Daoy (cell line): ENCODE measurements around the gene RBFOX2. TPM values are rescaled to one million over a fixed set of nuclear protein-coding genes. Genes with fewer than 3 reads are reported as not detected.
A peak's percentile ranks its signal among the peaks of the same experiment; 100 is the strongest.
"Not testable (repeated sequence)": the region's sequence is repeated elsewhere in the genome, so short reads cannot be mapped to it uniquely, and the experiment has no call there.

Experiments used
- DNase-seq: peaks from one replicate; pipeline ENCODE4 v3.0.0-alpha.2; 2015; ENCODE audit warnings: low read depth
- total RNA-seq: library from RNA; depleted of rRNA; stranded (reverse); fragments of >200 nt; shearing (Covaris generic); gene quantifications from 2 replicates; pipeline ENCODE4 v1.2.3, GENCODE V29; 2014; rRNA removed

RBFOX2 gene
- 67.0 and 83.1 TPM in 2 replicates for total RNA-seq

DNA sequence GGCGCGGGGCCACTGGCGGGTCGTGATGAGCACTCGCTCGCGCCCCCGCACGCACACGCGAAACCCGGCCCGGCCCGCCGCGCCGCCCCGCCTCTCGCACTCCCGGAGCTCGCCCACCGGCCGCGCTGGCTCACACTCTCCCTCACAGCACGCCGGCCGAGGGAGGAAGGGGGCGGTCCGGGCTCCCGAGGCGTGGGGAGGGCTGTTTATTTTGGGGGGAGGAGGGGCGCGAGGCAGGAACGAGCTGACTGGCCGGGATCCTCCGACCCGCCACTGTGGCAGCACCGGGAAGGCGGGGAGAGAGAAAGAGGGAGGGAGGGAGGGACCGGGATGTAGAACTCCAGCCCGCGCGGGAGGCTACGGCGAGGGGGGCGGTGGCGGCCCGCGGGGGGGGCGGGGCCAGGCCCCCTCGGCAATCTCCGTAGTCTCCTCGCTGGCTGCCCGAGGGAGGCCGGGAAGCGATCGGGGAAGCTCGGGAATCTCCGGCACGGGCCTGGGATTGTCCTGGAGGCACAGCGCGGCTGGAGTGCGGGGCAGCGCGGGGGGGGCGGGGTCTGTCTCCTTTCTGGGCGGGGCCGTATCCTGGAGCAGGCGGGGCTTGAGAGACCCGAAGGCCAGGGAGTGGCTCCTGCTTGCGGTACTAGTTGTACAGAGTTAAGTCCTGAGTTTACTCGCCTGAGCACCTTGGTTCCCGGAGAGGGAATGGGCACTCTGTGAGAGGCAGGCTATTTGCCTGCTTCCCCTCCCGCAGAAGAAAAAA is at the start of gene RBFOX2:
TSS of gene RBFOX2 (minus strand) at position 179 of the 760 bp plus-strand sequence. CDS start 399 bp downstream, outside the sequence.
- DNase-seq, result peak; percentile 97

DNA sequence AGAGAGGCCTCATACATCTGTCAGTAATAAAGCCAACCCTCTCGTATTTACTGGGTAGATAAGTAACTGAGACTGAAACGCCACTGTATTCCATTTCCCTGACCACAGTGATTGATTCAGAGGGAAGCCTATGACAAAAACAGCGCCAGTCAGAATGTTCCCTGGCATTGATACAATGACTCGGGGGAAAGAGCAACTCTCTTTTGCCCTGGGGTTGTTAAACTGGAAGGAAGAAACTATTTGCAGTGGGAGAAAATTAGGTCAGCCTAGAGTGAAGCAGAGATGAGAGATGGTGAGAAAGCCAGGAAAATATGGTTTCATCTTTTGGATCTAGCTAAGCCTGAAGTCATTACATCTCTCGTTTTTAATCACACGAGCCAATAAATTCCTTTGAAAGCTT is 48.6 kb upstream of the RBFOX2 start:
- no peak for DNase-seq

- DNase-seq, result no peak
Measured at GRCh38 chr22:36075724-36076123, 47.1 kb upstream of the RBFOX2 start.

DNA sequence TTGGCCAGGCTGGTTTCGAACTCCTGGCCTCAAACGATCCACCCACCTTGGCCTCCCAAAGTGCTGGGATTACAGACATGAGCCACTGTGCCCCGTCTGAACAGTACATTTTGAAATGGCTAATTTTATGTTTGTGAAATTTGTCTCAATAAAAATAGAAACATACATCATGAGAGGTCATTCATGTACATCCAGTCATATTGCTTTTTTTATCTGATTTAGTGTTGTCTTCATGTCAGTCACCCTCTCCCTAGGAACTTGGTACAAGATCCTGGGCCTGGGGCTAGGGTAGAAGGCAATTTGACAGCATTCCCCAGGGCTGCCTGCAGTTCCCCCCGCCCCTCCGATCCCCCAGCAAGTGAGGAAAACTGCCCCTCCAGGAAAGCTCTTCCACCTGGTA is 46.6 kb upstream of the RBFOX2 start:
- no peak for DNase-seq

DNA sequence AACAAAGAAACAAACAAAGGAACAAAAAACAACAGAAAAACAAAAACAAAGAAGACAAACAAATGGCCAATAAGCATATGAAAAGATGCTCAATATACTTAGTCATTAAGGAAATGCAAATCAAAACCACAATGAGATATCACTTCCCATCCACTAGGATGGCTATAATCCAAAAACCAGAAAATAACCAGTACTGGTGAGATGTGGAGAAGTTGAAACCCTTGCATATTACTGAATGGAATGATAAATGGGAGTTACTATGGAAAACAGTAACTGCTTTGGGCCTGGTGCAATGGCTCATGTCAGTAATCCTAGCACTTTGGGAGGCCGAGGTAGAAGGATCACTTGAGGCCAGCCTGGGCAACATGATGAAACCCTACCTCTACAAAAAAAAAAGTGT is 44.9 kb upstream of the RBFOX2 start:
- no peak for DNase-seq

DNA sequence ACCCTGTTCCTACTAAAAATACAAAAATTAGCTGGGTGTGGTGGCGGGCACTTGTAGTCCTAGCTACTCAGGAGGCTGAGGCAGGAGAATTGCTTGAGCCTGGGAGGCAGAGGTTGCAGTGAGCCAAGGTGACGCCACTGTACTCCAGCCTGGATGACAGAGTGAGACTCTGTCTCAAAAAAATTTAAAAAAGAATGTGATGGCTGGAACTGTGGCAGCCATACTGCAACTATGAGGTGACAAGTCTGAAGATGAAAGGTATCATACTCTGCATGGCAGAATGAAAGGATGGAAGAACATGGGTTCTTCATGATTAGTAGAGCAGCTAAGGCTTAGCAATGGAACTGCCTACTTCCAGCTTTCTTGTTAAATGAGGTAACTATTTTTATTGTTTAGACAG is 42.0 kb upstream of the RBFOX2 start:
- DNase-seq, result not testable (repeated sequence)

DNA sequence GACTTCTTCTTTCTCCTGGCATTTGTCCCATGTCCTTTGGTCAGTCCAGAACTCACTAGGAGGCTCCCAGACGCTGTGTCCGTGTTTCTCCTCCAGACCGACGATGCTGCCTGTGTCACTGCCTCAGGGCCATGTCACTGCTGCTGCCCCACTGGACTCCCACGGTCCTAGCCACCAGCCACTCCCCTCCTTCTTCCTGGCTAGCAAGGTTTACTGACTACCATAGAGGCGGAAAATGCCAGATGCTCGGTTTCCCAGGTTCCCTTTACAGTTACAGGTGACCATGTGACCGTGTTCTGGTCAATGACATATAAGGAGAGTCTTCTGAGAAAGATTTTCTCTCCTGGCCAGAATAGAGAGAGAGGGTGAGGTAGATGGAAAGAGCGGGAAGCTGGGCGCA is 40.7 kb upstream of the RBFOX2 start:
- no peak for DNase-seq

DNA sequence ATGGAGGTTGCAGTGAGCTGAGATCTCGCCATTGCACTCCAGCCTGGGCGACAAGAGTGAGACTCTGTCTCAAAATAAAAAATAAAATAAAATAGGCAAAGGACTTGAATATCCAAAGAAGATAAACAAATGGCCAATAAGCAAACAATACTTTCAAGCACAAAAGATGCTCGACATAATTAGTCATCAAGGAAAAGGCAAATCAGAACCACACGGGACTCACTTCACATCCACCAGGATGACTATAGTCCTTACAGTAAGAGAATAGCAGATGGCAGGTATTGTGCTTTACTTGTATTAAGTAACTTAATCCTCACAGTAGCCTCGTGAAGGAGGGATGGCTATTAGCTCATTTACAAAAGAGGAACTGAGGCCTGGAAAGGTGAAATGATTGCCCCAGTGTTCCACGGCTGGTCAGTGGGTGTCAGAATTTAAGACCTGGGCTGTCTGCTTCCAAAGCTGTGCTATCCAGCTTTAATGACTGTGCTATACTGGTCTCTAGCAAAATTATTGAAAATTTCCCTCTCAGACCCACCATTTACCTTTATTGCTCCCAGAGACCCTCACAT is 40.2 kb upstream of the RBFOX2 start:
- DNase-seq, result no peak

DNA sequence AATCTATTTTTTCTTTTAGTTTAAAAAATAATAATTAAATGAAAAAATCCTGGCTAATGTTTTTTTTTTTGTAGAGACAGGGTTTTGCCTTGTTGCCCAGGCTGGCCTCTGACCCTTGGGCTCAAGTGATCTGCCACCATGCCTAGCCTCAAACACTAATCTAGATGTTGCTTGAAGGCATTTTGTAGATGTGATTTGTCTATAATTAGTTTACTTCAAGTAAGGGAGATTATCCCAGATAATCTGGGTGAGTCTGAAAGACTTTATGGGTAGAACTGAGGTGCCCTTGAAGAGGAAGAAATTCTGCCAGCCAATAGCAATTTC is 38.6 kb upstream of the RBFOX2 start:
- no peak for DNase-seq

DNA sequence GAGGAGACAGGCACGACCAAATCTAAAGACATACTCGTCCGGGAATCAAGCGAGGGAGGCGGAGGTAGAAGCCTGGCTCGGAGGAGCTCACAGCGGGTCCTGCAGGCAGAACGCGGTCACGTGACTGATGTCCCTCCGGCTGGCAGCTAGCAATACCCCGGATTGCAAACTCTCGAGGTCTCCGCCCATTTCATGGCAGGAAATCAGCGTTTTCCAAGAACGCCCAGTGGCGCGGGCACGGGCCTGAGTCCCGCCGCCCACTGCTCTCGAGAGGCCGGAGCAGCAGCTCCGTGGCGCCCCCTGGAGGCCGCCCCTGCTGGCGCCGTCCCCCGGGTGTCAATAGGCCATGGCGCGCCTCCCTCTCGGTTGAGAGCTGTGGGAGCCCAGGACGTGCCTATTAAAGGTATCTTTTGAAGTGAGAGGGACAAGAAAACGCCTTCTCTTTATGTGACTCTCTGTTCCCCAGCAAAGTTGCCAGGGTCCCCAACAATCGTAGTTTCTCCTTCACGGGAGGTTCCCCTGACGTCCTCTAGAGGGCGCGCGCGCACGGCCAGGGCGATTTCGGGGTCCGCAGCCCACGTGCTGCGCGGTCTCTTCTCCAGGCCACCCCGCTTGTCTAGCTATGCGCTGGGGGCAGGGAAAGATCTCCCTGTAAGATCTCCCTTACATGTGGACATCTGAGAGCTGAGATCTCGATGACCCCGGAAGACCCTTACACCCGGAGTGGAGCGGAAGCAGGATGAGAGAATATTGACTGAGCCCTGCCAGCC is 37.3 kb upstream of the RBFOX2 start:
- peak; percentile 95 for DNase-seq

GRCh38 chr22:36065462-36065774 is 36.8 kb upstream of the RBFOX2 start:
- no peak for DNase-seq

GRCh38 chr22:36064358-36064757 is 35.7 kb upstream of the RBFOX2 start:
- DNase-seq, result no peak

DNA sequence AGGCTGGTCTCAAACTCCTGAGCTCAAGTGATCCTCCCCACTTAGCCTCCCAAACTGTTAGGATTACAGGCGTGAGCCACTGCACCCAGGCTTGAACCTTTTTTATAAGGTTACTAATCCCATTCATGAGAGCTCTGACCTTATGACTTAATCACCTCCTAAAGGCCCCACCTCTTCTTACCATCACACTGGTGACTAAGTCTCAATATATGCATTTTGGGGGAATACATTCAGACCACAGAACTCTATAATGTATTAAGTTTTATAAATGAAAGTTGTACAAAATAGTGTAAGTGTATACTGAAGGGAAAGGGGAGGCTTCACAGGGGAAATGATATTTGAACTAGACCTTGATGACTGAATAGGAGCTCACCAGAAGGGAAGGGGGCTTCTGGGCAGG is 28.4 kb upstream of the RBFOX2 start:
- peak; percentile 42 for DNase-seq

DNA sequence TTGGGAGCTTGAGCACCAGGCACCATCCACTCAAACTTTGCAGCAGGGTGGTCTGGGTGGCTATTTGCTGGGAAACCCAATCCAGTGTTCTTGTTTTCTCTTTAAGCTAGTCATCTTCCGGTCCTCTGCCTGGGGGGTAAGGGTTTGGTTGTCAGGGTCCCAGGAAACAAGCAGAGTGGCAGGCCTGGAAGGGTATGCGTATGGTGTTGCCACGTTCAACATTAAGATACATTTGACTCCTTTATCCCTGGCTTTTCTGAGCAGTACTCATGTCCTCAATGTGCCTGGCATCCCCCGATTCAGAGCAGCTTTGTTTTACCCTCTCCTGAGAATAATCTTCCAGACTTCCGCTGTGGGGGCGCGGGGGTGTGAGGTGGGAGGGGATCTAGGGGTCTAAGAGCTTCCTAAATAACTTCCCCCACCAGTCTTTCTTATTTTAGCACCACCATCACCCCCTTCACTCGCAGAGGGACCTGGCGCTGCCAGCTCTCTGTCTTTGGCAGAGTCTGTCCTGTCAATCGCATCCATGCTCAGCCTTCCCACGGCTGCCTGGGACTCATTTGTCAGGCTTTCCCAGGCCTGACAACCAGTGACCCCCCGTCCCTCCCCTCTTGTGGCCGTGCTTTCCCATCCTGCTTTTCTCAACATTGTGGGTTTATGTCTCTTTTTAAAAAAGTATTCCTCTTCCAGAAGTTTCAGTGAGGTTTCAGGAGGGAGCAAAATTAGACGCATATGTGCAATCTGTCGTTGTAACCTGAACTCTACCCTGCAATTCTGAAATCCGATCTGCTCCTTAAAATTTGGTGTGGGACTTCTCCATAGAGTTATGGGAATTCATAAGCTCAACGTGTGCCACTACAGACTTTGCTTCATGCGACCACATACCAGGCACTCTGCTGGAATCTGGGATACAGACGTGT is 27.0 kb upstream of the RBFOX2 start:
- DNase-seq, result peak; percentile 76

- not testable (repeated sequence) for DNase-seq
Measured at GRCh38 chr22:36054446-36054845, 25.8 kb upstream of the RBFOX2 start.

GRCh38 chr22:36053242-36054147 is 24.9 kb upstream of the RBFOX2 start:
- DNase-seq, result no peak

- DNase-seq, result peak; percentile 75
Measured at GRCh38 chr22:36052505-36052941, 23.9 kb upstream of the RBFOX2 start.

DNA sequence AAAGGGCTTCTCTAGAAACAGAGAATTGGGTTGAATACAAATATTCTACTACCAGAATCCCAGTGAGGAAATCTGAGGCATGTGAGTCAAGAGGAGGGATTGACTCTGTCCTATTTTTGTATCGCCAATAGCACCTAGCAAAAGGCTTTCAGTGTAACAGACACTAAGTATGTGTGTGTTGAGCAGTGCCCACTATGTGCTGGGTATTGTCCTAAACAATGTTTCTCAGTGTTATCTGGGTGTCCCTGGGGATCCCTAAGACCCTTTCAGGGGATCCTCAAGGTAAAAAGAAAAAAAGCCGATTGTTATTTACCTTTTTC is 21.0 kb upstream of the RBFOX2 start:
- no peak for DNase-seq

GRCh38 chr22:36048911-36049677 is 20.5 kb upstream of the RBFOX2 start:
- peak; percentile 35 for DNase-seq

- not testable (repeated sequence) for DNase-seq
Measured at GRCh38 chr22:36044517-36044916, 15.9 kb upstream of the RBFOX2 start.
